Lower lobe of right lung (tissue), 2 donors: ENCODE results near the gene GAREM1. TPM values are rescaled to one million over a fixed set of nuclear protein-coding genes. Genes with fewer than 3 reads are reported as not detected.

Experiments
- ATAC-seq, 2 donors: fragments of 200-7000 bp; cut with Tn5 transposase; one replicate each; pipeline ENCODE4 v1.9.1; 2020 to 2022; ENCODE audit warnings: mild to moderate bottlenecking in 2 of 2, moderate library complexity in 2 of 2
- DNase-seq: peaks from one replicate; pipeline ENCODE4 v3.0.0-alpha.2; 2020
- H3K27ac ChIP-seq: fragments of 200-600 bp; one replicate; pipeline ENCODE4 v1.8.0; 2022
- H3K27me3 ChIP-seq: fragments of 200-600 bp; one replicate; pipeline ENCODE4 v1.8.0; 2022; ENCODE audit warnings: low read depth
- H3K36me3 ChIP-seq: fragments of 200-600 bp; one replicate; pipeline ENCODE4 v1.8.0; 2022; ENCODE audit warnings: mild to moderate bottlenecking
- H3K4me1 ChIP-seq: fragments of 200-600 bp; one replicate; pipeline ENCODE4 v1.8.0; 2022
- H3K4me3 ChIP-seq: fragments of 200-600 bp; one replicate; pipeline ENCODE4 v1.8.0; 2022; ENCODE audit warnings: mild to moderate bottlenecking
- H3K9me3 ChIP-seq: fragments of 200-600 bp; one replicate; pipeline ENCODE4 v1.8.0; 2022
- intact Hi-C: fragments of 100-400 bp; cut with DNase I; formaldehyde crosslinking; loops from one replicate; pipeline ENCODE4 v1.11.0; 2022
- total RNA-seq: library from RNA; stranded (reverse); fragmentation: NEBNext Ultra II Directional; extraction: Animal tissue kit (Norgen Biotek cat#: 25700); gene quantifications from one replicate; pipeline ENCODE4 v1.2.1, GENCODE V29; 2021
- TF ChIP-seq, protein P1 (sequence below): fragments of 200-600 bp; IDR thresholded peaks from one replicate; pipeline ENCODE4 v1.8.0; 2022; ENCODE audit warnings: antibody characterized with exemption, mild to moderate bottlenecking
- donor health status: DM: no; HTN: yes; CAD: no; lungs with severe emphysema.

Gene GAREM1
- total RNA-seq, 1 donor from 2014 or later, result 10.3 TPM

DNA sequence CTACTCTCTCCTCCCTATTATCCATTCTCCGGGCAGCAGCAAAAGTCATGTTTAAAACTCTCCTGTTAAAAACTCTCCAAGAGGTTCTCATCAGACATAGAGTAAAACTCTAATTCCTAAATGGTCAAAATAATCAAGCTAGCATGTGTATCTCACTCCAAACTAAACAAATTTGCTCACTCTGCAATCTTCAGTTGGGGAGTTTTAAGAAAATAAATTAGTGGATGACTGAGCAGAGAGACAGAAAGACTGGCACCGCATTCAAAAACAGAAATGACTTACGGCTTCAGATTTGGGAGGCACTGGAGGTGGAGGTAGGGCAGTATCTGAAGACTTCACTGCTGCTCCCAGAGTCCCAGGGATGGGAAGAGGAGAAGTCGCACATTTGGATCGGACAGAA is 183.9 kb downstream of the GAREM1 start:
- no peak overlapping the region for H3K27ac ChIP-seq
- H3K36me3 ChIP-seq, result peaks cover 13% of the 10 kb centered on the region
- H3K27me3 ChIP-seq, result no peaks in the 10 kb centered on the region
- ATAC-seq (no peak), DNase-seq (no peak)
- TF ChIP-seq, protein P1, sequence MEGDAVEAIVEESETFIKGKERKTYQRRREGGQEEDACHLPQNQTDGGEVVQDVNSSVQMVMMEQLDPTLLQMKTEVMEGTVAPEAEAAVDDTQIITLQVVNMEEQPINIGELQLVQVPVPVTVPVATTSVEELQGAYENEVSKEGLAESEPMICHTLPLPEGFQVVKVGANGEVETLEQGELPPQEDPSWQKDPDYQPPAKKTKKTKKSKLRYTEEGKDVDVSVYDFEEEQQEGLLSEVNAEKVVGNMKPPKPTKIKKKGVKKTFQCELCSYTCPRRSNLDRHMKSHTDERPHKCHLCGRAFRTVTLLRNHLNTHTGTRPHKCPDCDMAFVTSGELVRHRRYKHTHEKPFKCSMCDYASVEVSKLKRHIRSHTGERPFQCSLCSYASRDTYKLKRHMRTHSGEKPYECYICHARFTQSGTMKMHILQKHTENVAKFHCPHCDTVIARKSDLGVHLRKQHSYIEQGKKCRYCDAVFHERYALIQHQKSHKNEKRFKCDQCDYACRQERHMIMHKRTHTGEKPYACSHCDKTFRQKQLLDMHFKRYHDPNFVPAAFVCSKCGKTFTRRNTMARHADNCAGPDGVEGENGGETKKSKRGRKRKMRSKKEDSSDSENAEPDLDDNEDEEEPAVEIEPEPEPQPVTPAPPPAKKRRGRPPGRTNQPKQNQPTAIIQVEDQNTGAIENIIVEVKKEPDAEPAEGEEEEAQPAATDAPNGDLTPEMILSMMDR, result no peak
- H3K9me3 ChIP-seq, result no peaks in the 10 kb centered on the region
- intact Hi-C loops, result loop anchor here (10.0 kb wide), 1 partner anchor 168 kb away; no protein-coding TSS in a partner anchor
- H3K4me3 ChIP-seq, result no peak overlapping the region
- no peaks in the 10 kb centered on the region for H3K4me1 ChIP-seq

DNA sequence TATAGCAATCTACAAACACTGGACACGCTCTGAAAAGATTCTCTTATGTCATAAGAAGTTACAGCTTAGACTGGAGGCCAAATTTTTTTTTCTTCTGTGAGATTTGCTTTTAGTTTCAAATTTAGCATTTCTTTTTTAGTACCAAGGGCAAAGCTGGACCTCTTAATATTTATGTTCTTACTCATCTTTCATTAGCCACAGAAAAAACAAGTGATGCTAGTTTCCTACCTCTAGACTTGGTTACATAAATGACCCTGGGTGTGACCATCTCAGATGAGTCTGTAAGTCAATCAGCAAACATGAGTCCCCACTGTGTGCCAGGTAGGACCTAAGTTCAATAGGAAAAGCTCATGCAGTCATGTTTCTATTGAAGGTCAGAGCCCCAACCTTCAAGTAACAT is 186.4 kb downstream of the GAREM1 start:
- ATAC-seq (no peak), DNase-seq (no peak)
- Histone ChIP-seq H3K9me3 (no peaks in the 10 kb centered on the region), H3K4me1 (no peaks in the 10 kb centered on the region), H3K27me3 (no peaks in the 10 kb centered on the region), H3K4me3 (no peak overlapping the region), H3K27ac (no peak overlapping the region), H3K36me3 (peaks cover 13% of the 10 kb centered on the region)
- TF ChIP-seq, protein P1, result no peak
- intact Hi-C loops, result loop anchor here (10.0 kb wide), 1 partner anchor 171 kb away; no protein-coding TSS in a partner anchor

DNA sequence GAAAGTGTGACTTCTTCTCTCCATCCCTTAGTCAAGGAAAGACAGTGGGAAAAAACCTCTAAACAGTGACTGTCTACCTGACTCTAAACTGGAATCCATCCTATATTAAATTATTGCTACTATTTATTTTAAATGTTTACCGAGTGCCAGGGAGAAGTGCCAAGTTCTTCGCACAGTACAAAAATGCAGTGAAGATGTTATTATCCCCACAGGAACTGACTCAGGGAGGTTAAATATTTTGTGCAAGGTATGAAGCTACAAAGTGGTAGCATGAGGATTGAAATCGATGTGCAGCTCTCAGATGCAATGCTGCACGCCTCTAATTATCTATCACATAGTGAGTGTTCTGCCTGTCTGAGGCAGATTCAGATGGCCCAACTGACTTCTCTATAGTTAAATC is 189.8 kb downstream of the GAREM1 start:
- no peaks in the 10 kb centered on the region for H3K36me3 ChIP-seq
- no peaks in the 10 kb centered on the region for H3K27me3 ChIP-seq
- H3K4me1 ChIP-seq, result peaks cover 4% of the 10 kb centered on the region
- ATAC-seq, result no peak
- no peaks in the 10 kb centered on the region for H3K9me3 ChIP-seq
- no peak overlapping the region for H3K27ac ChIP-seq
- TF ChIP-seq, protein P1, result no peak
- no peak for DNase-seq
- H3K4me3 ChIP-seq, result no peak overlapping the region
- intact Hi-C loops, result loop anchor here (10.0 kb wide), 1 partner anchor 174 kb away; no protein-coding TSS in a partner anchor

DNA sequence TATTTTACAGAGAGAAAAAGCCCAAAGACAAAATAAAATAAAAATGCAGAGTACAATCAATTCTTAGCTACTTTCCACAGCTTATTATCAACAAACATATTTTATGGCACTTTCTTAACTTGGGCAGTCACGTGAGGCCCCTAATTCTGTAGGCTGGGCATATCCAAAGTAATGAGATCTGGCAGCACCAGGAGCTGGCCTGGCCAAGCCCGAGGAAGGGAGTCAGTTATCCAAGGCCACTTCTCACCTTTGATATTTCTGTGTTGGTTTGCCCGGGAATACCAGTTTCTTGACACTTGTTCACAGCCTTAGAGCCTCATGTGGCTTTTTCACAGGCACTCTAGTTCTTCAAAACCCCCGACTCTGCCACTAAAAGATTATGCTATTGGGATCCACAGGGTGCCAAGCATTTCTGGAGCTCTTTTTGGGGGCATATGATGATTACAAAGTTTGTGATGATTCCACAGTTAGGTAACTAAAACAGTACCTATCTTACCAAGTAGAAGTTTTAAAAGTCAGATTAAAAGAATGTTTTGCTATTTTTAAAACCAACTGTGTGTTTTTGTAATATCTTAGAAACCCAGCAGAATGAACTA is 190.4 kb downstream of the GAREM1 start:
- no peak for DNase-seq
- no peaks in the 10 kb centered on the region for H3K9me3 ChIP-seq
- no peak for ATAC-seq
- no peak overlapping the region for H3K27ac ChIP-seq
- H3K27me3 ChIP-seq, result no peaks in the 10 kb centered on the region
- TF ChIP-seq, protein P1, result no peak
- intact Hi-C loops, result loop anchor here (10.0 kb wide), 1 partner anchor 175 kb away; no protein-coding TSS in a partner anchor
- H3K4me3 ChIP-seq, result no peak overlapping the region
- H3K4me1 ChIP-seq, result peaks cover 4% of the 10 kb centered on the region
- no peaks in the 10 kb centered on the region for H3K36me3 ChIP-seq

DNA sequence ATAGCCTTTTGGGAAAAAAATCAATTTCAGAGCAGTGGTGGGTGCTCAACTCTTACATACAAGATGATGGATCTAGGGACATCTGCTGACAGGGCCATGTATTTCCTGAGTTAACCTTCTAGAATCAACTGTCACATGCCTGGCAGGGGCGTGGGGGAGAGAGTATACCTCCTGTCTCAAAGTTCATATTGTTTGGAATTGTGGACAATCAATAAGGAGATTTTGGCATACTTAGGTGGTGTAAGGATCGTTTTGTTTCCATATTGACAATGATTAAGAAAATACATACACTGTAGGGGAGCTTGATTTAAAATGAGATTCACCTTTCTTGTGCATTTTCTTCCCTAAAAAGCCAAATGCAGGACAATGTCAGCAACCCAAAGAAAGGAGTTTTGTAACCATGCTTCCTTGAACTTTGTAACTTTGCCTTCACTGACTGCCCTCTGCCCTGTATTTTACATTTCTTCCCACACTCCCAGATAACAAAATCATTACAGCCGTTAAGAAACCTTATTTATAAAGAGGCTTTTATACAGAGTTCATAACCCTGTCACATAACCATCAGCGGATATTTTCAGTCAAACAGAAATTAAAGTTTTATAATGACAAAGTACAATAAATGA is 192.4 kb downstream of the GAREM1 start:
- intact Hi-C loops, result loop anchor here (10.0 kb wide), 1 partner anchor 277 kb away; no protein-coding TSS in a partner anchor
- H3K9me3 ChIP-seq, result no peaks in the 10 kb centered on the region

More for the DNA sequence above, 192.4 kb downstream of the GAREM1 start:
- ATAC-seq (no peak), DNase-seq (no peak)
- Histone ChIP-seq H3K27ac (no peak overlapping the region), H3K27me3 (no peaks in the 10 kb centered on the region), H3K36me3 (no peaks in the 10 kb centered on the region), H3K4me3 (no peak overlapping the region), H3K4me1 (peaks cover 4% of the 10 kb centered on the region)
- TF ChIP-seq, protein P1, result no peak
